Mucosa of descending colon (tissue), 3 donors: ENCODE data around the gene MSI2. TPM values are rescaled to one million over a fixed set of nuclear protein-coding genes. Genes with fewer than 3 reads are reported as not detected.

Experiments
- ATAC-seq: fragments of 200-7000 bp; cut with Tn5 transposase; one replicate; pipeline ENCODE4 v1.9.1; 2020; ENCODE audit warnings: mild to moderate bottlenecking, moderate library complexity
- DNase-seq, 3 donors: peaks; one replicate each; pipeline ENCODE4 v3.0.0-alpha.2; 2020
- H3K36me3 ChIP-seq: fragments of 200-600 bp; one replicate; pipeline ENCODE4 v1.8.0; 2021; ENCODE audit warnings: low read depth, mild to moderate bottlenecking
- H3K4me1 ChIP-seq: fragments of 200-600 bp; one replicate; pipeline ENCODE4 v1.8.0; 2021; ENCODE audit warnings: low read depth, mild to moderate bottlenecking
- H3K4me3 ChIP-seq: fragments of 200-600 bp; one replicate; pipeline ENCODE4 v1.8.0; 2021; ENCODE audit warnings: mild to moderate bottlenecking
- H3K9me3 ChIP-seq: fragments of 200-600 bp; one replicate; pipeline ENCODE4 v1.8.0; 2021; ENCODE audit warnings: mild to moderate bottlenecking
- intact Hi-C, 2 donors: fragments of 100-400 bp; cut with DNase I in 1 of 2; cut with micrococcal nuclease in 1 of 2; formaldehyde crosslinking; loops; one replicate each; pipeline versions ENCODE4 v1.11.0 to v1.11.1; 2022; cut with DNase I, micrococcal nuclease
- total RNA-seq, 3 donors: library from RNA; stranded (reverse); fragmentation: NEBNext Ultra II Directional in 2 of 3; extraction: Animal tissue kit (Norgen Biotek cat#: 25700) in 2 of 3; gene quantifications; one replicate each; pipeline versions ENCODE4 v1.2.1 to v1.2.4, GENCODE V29; 2021 to 2023
- TF ChIP-seq, protein P1 (sequence below): fragments of 200-600 bp; IDR thresholded peaks from one replicate; pipeline ENCODE4 v1.8.0; 2022; ENCODE audit warnings: antibody characterized with exemption, mild to moderate bottlenecking
- donor health status: DM: no; HTN: no; CAD: no; lungs with moderate emphysema.
- donor health status: DM: no; HTN: no; CAD: no.
- donor health status: DM: no; HTN: yes; CAD: no.

The MSI2 gene
- total RNA-seq, 3 donors from 2014 or later = 60.0 to 72.6 (median 65.7) TPM

DNA sequence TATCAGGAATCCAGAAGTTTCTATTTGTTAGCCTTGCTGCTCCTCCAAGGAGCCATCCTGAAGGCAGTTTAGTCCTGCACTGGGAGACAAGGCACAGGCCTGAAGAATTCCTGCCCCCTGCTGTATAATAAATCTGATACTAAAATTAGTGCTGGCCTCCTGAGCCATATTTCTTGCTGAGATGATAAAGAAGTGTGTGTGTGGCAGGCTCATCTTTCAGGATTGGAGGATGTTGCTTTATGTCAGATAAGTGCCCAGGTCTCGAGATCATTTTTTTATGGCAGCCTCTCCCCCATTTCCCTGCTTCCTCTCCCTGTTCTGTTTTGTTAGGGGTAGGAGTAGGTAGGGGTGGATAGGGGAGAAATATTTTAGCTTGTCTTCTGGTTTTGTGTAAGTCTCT is 26.0 kb downstream of the MSI2 start:
- intact Hi-C loops = no loop called here
- DNase-seq = no peak
- TF ChIP-seq, protein P1, sequence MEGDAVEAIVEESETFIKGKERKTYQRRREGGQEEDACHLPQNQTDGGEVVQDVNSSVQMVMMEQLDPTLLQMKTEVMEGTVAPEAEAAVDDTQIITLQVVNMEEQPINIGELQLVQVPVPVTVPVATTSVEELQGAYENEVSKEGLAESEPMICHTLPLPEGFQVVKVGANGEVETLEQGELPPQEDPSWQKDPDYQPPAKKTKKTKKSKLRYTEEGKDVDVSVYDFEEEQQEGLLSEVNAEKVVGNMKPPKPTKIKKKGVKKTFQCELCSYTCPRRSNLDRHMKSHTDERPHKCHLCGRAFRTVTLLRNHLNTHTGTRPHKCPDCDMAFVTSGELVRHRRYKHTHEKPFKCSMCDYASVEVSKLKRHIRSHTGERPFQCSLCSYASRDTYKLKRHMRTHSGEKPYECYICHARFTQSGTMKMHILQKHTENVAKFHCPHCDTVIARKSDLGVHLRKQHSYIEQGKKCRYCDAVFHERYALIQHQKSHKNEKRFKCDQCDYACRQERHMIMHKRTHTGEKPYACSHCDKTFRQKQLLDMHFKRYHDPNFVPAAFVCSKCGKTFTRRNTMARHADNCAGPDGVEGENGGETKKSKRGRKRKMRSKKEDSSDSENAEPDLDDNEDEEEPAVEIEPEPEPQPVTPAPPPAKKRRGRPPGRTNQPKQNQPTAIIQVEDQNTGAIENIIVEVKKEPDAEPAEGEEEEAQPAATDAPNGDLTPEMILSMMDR = no peak
- no peak overlapping the region for H3K4me3 ChIP-seq
- ATAC-seq = no peak
- H3K9me3 ChIP-seq = no peaks in the 10 kb centered on the region
- H3K4me1 ChIP-seq = no peaks in the 10 kb centered on the region
- no peaks in the 10 kb centered on the region for H3K36me3 ChIP-seq

DNA sequence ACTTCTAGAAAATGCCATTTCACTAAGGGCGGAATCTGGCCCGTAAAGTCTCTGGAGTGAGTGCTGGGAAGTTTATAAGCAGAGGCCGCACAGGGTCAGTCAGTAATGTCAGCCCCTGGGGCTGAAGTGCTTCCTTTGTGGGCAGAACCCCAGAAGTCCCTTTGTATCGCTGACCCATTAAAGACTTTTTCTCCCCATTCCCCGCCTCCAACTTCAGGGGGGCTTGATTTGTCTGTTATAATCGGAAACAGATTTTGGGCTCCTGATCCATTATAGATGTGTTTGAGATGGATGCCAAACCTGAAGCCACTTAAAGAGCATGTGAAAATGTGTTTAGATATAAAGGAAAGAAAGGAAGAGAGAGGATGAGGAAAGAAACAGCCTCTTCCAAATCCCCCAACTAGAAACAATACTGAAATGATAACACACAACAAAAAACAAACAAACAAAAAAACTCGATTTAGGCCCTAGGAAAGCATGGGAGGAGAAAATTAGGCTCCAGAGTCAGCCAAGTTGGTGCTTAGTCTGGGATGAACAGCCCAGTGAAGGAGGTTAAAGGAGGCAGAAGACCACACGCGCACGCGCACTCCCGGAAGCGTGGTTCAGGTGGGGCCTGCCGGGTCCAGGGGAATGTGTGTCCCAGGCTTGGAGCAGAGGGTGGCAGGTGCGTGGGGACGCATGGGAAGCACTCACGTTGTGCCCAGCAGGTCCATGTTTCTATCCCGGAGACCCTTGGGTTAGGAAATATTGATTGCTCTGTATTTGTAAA is 27.1 kb downstream of the MSI2 start:
- Histone ChIP-seq H3K9me3 (no peaks in the 10 kb centered on the region), H3K4me3 (no peak overlapping the region)
- intact Hi-C loops = no loop called here

DNA sequence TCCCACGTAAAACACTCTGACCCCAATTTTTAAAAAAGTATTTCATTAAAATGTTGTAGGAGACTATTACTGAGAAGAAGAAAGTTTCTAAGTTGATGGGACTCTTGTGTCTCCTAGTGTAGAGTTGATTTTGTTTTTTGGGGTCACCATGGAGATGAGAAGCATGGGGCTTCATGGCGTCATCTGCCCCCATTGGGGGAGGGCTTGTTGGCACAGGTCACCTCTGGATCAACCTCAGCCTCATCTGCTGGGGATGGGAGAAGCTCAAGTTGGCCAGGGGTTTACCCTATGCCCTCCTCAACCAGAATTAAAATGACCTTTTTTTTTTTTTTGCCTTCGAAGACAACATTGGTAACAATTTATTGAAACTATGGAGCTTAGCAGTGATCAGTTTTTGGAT is 28.3 kb downstream of the MSI2 start:
- H3K4me3 ChIP-seq = no peak overlapping the region
- ATAC-seq (no peak), DNase-seq (no peak)
- TF ChIP-seq, protein P1 = no peak
- H3K4me1 ChIP-seq = no peaks in the 10 kb centered on the region
- H3K9me3 ChIP-seq = no peaks in the 10 kb centered on the region
- H3K36me3 ChIP-seq = no peaks in the 10 kb centered on the region
- intact Hi-C loops = no loop called here

More for the DNA sequence above, 27.1 kb downstream of the MSI2 start:
- TF ChIP-seq, protein P1 = no peak
- no peaks in the 10 kb centered on the region for H3K36me3 ChIP-seq
- no peak for DNase-seq
- no peaks in the 10 kb centered on the region for H3K4me1 ChIP-seq
- no peak for ATAC-seq

DNA sequence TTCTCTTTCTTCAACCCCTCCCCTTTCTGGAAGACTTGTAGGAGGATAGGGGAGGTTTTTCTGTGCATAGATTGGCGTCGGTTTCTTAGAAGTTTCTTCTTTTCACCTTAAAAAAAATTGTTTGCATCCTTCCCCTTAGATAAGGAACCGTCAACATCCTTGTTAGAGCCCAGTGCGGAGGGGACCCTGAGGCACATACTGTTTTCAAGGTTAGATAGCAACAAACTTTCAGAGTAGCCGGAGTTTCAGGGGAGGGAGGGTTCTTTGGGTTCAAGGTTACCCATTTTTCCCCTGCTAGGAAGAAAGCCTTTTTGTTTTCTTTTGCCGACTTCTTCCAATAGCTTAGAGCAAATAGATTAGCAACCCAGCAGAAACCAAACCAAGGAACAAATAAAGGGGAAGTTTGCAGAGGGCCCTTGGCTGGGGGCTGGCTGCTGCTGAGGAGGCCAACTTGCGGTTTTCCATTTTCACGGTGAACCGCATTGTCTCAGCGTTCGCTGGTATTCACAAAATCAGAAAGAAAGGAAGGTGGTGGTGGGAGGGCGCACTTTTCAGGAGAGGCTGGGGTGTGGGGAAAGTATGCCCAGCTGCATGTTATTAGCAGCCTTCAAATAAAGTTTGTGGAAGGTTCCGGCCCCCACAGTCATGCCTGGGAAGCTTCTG is 28.8 kb downstream of the MSI2 start:
- TF ChIP-seq, protein P1 = no peak
- no peaks in the 10 kb centered on the region for H3K9me3 ChIP-seq
- no peaks in the 10 kb centered on the region for H3K36me3 ChIP-seq
- H3K4me1 ChIP-seq = no peaks in the 10 kb centered on the region
- no peak overlapping the region for H3K4me3 ChIP-seq
- intact Hi-C loops = no loop called here
- ATAC-seq (peak; percentile 33), DNase-seq (peak in 1 of 3 donors; percentile 12)

DNA sequence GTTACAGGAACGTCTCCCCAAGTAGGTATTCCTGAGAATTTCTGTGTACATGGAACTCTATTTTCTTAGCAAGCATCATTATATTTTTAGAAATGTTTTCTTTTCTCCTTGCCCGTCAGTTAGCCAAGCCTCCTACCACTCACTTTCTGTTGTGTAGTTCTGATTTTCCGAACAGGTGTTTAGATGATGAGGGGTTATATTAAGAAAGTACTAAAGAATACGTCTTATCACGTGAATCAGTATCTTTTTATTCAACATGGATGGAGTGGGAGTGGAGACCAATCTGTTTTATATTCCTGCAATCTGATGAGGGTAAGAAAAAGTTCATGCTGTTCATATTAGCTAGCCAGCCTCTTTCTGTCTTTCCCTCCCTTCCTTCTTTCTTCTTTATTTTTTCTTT is 29.4 kb downstream of the MSI2 start:
- DNase-seq (no peak), ATAC-seq (no peak)
- Histone ChIP-seq H3K4me3 (no peak overlapping the region), H3K36me3 (no peaks in the 10 kb centered on the region), H3K4me1 (no peaks in the 10 kb centered on the region), H3K9me3 (no peaks in the 10 kb centered on the region)
- intact Hi-C loops = no loop called here
- TF ChIP-seq, protein P1 = no peak
